HS-27A (cell line): ENCODE measurements around the gene METTL25B.

Source experiments
- DNase-seq: peaks from one replicate; pipeline ENCODE4 v3.0.0-alpha.2; 2012; ENCODE audit warnings: low read depth, missing footprints

Gene METTL25B

DNA sequence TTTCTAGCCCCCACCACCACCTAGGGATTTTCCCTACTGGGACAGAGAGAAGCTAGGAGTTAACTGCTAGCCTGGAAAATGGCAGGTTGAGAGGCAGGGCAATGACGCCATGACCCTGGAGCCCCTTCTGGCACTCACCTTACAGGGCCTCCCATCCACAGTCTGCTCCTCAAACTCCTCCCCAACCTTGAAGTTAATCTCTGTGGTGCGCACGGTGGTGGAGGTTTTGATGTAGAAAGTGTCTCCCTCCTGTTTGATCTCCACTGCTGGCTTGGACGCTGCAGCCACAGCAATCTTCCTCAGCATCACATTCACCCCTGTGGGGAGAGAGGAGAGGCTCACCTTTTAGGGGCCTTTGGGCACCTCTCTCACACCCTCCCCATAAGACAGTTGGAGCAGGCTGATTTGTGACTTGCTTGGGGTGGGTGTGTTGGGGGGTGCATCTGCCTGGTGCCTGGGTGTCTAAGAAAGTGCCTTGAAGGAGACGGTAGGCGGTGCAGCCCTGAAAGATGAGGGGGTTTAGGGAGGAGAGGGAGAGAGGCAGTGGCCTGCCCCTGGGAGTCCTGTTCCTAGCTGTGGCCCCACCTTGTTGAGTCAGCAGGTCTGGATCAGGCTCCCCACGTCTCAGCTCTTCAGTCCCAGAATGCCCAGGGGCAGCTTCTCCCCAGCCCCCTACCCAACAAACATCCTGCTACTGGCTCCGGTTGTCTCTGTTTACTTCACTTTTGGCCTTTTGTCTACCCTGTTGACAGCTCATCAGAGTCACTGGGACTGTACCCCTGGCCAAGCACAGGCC lies 27.3 kb upstream of the METTL25B start:
- no peak for DNase-seq

DNA sequence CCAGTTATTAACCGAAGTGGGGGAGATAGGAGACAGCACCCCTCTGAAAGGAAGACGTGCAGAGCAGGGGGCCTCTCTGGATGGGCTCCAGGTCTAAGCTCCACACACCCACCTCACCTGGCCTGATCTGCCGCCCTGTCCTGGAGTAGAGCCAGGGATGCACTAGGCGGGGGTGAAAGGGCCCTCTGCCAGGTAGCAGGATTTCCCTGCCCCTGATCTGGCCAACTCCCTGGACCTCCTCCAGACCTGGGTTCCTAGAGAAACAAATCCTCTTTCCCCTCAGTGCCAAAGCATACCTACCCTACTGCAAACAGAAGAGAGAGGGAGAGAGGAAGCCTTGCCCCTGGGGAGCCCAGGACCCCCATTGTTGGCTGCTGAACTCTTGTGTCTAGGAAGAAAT lies 24.9 kb upstream of the METTL25B start:
- no peak for DNase-seq

DNA sequence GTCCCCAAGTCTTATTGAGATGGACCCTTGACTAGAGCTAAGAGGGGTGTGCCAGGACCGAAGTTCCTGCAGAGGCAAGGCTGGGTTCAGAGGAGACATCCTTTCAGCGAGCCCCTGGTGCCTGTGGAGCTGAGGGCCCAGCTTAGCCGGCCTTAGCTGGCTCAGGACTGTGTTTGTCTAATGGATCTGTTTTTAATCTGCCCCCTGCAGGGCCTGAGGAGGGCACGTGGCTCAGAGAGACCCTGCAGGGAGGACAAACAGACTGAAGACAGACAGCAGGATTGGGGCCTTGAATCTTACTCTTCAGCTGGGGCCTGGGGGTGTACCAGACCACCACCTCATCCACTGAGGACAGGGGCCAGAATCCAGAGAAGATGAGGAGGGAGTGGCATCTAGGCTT lies 24.5 kb upstream of the METTL25B start:
- DNase-seq = no peak

DNA sequence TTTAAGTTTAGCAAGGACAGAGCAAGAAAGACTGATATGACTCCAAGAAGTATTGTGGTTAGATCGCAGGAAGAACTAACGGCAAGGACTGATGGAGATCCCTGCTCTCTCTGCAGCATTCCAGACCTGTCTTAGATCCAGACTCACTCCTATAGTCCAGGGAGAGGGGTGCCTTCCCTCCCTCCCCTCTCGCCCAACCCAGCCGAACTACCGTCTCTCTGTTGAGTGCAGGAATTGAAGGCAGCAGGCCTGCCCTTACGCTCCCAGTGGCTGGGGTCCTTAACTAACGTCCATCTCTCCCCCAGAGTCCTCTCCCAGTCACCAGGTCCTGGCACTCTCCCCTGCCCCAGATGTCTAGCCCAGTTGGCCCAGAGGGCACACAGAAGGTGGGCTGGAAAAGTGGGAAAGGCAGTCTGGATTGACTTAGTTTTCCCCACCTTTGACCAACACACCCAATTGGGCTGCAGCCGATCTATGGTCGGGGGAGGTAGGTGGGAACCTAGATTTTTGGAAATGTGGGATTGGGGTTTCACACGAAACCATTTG lies 24.0 kb upstream of the METTL25B start:
- no peak for DNase-seq

DNA sequence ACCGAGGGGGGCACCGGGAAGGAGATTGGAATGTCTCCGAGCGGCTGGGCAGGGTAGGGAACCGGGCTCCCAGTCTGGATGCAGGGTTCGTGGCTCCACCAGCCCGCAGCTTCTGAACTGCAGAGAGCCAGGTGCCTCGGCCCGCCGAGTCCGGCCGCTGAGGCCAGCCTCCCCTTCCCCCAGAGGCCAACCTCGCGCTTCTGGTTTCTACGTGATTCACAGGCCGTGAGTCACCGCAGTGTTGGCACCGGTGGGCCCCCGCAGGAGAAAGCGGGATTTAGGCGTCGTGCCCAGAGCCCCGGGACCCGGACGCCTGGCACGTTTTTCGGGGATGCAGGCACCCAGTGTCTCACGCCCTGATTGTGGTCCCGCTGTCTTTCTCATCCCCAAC lies 23.3 kb upstream of the METTL25B start:
- DNase-seq = no peak

DNA sequence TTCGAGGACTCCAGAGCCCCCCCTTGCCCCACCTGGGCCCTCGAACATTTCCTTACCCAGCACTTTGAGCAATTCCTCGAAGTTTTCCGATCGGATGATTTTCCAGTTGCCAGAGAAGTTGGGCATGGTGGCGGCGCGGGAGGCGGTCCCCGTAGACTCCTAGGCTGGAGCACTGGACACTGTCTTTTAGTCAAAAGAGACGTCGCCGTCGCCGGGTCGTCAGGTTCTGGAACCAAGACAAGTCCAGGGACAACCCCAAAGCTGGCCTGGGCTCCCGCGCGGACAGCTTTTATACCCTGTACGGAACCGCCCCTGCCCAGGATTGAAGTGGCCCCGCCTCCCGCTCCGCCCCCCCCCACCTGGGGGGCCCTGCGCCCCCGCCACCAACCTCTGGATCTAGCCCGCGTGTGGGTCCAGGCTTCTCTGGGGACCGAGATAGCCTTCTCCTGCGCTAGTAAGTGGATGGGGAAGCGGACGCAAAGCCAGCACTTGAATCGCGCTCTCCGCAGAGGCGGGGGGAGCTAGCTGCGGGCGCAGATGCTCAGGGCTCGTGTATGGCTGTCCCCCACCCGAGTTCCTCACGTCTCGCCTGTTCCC lies 22.9 kb upstream of the METTL25B start, which contains the start of gene CRABP2:
TSS of gene CRABP2 (minus strand) at position 263 of the 597 bp plus-strand sequence. CDS start at position 126, 137 bp downstream.
- DNase-seq = no peak

DNA sequence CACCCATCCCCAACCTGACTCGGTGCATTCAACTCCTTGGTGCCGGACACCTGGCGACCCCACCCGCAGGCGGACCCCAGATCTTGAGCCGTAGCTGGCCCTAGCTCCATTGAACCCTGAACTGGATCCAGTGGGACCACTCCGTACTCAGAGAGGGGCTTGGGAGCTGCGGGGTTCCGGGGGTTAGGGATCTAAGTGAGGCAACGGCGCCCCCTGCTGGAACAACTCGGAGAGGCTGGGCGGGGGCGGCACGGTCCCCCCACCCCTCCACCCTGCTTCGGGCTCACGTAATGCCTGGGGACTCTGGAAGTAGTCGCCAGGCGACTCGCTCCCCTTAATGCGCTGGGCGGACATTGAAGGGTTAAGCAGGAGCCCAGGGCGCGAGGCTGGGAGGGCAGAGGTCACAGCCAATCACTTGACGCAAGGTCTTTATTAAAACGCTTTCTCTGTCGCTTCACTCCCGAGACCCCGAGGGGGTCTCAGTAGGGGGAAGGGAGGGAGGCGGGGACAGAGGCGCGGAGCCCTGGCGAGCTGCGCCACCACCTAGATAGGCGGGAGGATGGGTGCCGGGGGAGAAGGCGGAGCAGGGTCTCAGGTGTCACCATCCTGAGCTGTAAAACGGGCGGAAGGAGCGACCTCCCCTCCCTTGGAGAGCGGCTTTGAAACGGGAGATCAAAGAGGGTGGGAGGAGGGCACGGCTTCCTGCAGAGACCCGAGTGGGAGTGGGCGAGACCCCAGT lies 22.2 kb upstream of the METTL25B start:
- no peak for DNase-seq

DNA sequence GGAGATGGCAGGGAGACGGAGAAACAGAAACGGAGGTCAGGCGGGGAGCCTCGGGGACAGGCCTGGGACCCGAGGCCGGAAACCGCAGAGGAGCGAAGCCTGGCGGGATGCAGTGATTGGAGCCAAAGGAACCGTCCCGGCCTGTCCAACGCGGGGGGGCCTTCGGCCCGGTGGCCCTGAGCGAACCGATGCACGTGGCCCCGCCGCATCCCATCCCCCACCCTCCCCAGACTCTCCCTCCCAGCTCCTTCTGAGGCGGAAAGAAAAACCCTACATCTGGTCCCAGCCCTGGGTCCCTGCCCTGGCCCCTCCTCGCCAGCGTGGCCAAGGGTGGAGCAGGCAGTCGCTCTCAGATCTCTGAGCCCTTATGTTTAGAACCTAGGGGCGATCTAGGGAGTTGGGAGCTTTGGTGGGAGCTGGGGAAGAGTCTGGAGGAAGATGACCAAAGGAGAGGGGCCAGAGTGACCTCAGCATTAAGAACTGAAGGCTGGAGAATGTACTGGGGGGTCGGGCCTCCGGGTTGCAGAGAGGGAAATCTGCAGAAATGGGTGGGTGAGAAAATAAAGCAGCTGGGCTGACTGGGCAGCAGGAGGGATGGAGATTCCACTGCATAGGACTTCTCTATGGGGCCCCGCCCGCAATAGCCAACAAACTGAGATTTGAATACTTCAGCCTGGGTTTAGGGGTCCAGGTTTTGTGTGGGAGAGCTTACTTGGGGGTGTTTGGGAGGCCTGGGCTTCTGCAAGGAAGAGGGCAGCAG lies 21.4 kb upstream of the METTL25B start:
- DNase-seq = no peak

DNA sequence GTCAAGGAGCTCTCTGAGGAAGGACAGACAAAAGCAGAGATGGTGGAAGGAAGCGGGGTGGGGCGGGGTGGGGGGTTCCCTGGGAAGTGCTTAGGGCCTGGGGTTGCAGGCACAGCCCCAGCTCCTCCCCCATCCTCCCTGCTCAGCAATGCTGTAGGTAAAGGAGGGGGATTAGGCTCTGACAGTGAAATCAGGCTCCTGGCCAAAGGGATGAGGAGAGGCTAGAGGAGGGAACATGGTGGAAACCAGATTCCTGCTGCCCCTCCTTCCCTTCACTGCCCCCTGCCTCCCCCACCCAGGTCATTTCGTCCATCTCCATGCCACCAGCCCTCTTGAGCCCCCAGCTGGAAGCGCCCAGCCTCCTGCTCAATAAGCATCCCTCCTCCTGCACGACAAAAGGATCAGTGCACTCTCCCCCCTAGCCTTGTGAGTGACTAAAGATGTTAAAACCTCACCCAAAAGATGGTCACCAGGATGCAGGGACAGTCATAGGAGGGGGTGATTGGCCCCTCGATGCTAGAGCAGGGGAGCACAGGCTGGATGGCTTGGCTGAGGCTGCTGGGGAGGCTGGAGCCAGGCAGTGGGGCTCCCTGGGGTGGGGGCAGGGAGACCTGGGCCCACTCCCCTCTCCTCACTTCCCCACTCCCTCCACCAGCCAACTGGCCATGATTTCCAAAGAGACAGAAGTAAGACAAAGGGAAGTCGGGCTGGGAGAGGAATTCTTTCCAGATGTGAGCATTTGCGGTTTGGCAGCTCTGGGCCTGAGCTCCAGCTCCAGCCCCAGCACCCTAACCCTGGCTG lies 20.7 kb upstream of the METTL25B start:
- no peak for DNase-seq

DNA sequence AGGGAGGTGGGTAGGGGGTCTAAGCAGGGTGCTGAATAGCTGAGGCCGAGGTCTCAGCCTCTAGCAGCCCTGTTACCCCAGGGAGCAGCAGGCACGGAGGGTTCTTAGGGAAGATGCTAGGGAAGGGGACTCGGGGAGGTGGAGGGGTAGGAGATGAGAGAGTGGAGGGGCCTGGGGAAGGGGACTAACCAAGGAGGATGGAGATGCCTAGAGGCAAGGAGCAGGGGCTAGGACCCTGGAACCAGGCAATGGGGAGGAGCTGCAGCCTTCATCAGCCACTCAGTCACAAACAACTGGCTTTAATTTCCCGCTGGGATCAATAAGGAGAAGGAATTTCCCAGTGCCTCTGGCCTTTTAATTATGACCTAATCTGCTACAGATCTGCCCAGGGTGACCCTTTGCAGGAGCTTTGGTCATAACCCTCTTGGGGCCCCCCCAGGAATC lies 20.0 kb upstream of the METTL25B start:
- DNase-seq = no peak

DNA sequence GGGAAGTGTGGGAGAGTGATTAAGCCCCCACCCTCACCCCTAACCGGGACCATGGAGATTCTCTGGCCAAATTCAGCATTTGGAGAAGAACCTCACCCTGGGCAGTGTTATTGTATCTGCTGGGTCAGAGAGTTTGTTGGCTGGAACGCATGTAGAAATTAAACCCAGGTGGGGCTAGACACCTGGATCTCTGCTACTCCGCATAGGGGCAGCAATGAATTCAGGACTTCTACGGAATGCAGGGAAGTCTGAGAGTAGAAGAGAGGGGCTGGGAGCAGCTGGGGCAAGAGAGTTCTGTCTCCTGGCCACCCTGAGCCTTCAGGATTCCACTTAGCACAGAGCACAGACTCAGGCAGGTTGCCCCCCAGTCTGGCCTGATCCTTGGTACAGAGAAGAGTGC lies 19.2 kb upstream of the METTL25B start:
- no peak for DNase-seq

DNA sequence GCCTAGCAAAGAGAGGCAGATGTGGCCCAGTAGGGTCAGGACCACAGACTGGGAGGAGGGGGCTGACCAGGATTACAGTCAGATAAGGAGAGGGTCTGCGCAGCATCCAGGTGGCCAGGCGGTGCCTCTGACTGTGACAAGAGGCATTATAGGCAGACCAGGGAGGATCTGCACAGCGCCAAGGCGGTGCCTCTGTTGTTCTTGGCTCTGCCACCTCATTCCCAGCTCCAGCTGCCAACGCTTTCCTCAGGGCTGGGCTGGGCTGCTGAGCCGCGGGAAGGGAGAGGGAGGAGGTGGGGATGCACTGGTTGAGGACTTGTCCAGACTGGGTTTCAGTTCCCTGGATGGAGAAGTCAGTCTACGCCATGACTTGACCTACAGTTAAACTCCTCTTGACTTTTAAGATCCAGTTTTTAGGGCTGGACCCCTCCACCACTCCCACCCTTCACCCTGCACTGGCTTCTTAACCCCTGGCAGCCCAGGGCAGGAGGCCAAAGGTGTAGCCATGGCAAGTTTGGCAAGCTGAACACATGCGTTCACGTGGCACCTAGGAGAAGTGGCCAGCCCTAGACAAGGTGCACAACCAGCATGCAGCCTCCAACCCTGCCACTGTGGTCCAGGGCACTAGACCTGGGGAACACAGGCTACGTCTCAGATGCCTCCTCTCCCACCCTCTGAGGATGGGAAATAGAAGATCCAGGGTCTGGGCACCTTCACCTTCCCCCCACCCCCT lies 18.3 kb upstream of the METTL25B start:
- no peak for DNase-seq

DNA sequence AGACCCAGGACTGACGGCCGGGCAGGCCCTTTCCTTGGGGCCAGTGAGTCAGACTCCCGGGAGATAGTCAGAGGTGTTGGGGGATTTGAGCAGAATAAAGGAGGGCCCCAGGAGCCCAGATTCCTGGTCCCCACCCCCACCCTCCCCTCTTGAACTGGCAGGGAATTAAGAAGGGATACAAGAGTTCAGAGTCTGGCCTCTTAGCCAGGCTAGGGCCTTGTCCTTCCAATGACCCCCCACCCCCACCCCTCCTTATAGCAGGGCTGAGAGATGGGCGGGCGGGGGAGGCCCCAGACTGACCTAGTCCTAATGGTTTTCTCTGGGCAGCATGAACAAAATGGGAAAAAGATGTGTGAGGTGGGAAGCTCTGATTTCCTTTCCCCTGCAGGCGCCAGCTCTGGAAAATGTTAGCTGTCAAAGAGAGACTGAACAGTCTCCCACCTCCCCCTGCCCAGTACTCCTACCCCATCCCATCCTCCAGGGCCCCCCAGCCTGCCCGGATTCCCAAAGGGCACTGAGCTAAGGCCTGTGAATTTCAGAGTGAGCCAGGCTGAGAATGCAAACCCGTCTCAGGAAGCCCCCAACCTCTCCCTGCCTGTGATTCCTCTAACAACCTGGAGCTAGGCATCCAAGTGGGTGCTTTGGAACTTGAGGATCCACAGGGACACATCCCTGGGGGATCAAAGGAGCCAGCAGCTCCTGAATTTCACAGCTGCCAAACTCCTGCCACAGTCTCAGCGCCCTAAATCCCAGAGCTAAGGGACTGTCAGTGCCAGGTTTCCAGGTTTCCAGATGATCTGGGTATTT lies 17.1 kb upstream of the METTL25B start:
- DNase-seq = no peak

DNA sequence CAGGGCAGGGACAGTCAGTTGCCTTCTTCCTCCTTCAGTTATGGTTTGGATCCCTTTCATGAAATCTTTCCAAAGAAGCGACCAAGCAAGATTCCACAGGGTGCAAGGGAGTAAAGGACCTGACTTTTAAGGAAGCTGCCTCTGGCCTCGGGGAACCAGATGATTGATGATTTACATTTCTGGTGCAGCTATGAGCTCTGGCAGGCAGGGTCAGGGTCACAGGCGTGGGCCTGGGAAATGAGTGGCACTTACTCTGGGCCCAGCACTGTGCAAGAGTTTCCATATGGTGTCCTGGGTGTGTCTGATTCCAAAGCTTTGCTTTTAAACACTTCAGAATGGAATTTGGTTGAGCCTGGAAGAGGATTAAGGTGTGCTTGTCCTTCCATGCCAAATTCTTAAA lies 15.6 kb upstream of the METTL25B start:
- no peak for DNase-seq

DNA sequence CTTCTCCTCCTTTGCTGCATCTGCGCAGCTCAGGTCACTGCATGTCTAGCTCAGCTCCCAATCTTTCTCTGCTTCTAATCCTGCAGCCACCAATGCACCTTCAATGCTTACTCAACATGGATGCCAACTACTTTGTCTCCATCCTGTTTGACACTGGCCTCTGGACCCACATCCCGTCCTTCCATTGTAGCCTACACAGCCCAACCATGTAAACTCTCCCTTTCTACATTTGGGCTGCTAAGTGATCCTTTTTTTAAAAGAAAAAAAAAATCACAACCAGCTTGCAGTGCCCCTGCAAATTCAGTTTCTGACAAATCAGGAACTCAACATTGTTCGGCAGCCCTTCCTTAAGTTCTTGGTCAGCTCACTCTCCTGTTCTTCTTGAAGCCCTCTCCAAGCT lies 13.4 kb upstream of the METTL25B start:
- no peak for DNase-seq

DNA sequence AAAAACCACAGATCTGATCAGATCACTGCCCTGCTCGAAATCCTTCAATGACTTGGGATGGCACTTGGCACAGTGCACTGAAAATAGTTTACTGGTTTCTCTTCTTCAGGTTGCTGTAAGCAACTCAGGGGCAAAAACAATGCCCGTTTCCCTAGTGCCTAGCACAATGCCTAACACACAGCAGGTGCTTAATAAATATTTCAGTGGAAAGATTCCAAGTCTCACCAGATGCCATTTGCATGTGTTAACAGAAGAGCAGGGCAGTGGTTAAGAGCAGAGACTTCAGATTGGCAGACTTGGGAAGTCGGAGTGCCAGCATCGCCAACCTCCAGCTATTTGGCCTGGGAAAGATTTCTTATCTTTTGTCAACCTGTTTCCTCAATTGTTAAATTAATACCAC lies 10.9 kb upstream of the METTL25B start:
- DNase-seq = no peak

DNA sequence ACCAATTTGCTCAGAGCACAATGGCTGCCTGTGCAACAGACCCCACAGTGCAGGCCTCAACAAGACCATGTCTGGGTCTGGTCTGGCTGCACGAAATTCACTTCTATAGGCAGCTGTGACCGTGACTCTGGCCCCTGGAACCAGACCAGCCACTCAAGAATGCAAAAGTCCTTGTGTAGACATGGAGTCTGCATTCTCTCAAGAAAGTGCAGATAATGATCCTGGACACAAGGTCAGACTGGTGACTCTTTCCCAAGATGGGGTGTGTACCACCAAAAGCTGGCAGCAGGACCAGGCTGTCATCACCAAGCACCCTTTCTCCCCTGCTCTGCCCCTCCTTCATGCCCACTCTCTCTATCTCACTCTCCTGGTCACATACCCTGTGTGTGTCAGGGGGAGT lies 7.1 kb upstream of the METTL25B start:
- no peak for DNase-seq

DNA sequence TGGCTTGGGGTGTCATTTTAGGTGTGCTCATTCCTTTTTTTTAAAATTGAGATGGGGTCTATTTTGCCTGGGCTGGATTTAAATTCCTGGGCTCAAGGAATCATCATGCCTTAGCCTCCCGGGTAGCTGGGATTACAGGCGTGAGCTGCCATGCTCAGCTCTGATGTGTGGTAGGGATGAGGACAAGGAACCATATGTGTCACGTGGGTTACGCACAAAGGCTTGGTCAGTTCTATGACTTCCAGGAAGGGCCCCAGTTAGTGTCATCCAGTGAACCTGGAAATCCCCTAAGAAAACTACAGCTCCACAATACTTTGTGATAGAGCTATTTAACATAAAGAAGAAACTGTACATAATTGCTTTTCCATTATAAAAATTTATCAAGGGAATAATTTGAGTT lies 6.7 kb upstream of the METTL25B start:
- no peak for DNase-seq

DNA sequence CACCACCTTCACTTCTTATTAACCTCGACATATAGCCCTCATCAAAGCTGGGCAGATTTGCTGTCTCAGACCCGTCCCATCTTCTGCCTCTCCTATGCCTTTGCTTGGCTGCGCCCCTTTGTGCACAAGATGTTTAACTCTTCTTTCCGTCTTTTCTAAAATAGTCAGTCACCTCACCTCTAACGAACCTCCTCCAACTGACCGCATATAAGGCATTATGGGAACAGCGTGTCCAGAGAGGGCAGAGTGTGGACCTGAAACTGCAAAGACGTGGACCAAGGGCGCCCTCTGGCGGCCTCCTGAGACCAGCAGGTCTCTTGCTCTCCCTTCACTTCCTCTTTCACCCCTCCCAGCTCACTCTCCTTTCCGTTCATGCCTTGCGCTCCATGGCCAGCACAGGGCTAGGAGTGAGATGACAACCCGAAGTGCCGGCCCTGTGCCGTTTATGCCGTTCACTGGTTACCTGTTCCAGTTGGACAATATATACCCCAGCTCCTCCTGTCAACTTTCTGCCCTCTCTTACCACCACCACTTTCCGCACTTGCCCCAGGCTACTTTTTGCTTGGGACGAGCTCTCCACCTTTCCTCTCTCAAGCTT lies 2.5 kb upstream of the METTL25B start:
- peak; percentile 77 for DNase-seq
